Activated CD8-positive, alpha-beta memory T cell treated with anti-CD3 and anti-CD28 coated beads, Interleukin-2, amount 50 U/mL, for 24 hours (primary cell): ENCODE results near the gene CEBPB.
"Not testable (repeated sequence)": the region's sequence is repeated elsewhere in the genome, so short reads cannot be mapped to it uniquely, and the experiment has no call there.

Source experiments
- DNase-seq: peaks from one replicate; pipeline ENCODE4 v3.0.0-alpha.2; 2020; ENCODE audit errors: extremely low read depth

Gene CEBPB

DNA sequence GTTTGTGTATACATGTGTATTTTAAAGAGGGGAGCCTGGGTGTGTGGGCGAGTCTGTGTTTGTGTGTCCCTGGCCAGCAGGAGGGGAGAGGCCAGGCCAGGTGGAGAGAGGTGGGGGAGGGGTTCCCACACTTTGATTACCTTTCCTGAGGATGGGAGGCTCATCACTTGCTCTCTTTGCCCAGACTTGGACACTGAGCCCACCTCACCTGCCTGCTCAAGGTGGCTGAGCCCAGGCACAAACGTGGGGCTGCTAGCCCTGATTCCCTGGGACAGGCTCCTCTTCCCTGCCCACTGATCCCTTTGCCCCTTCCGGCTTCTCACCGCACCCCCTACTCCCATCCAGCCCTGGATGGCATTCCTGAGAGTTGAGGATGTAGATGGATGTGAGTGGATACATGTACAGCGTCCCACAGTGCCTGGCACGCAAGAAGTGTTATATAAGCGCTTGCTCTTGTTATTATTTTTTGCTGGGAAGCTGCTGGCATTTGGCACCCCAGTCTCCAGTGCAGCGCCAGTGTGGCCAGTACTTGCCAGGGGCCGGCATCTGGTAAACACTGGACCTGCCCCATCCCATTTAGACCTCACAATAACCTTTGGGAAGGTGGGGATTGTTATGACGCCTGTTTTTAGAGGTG lies 2.7 kb downstream of the CEBPB start:
- no peak for DNase-seq

DNA sequence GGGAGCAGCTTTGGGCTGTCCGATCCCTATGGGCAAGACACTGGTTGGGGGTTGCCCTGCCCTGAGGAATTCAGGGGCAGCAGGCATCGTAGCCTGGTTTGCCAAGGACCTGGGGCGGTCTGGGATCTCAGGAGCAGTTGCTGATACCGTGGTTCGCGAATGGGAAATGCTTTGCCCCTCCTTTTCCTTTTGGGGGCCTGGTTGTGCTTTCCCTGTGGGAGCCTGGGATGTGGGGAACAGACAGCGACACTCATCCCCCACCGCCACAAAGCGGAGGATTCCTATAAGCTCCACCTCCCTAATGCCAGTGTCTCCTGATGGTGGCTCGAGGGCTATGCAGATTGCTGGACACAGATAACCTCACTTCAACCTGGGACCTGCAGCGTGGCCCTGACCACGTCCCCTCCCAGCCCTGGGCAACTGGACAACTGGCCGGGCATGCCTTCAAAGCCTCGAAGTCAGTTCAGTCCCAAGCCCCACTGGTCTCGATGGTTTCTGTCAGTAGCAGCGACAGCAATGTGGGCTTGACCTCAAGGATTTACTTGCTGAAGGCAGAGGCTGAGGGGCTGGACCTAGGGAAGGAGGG lies 3.3 kb downstream of the CEBPB start:
- DNase-seq, result no peak

DNA sequence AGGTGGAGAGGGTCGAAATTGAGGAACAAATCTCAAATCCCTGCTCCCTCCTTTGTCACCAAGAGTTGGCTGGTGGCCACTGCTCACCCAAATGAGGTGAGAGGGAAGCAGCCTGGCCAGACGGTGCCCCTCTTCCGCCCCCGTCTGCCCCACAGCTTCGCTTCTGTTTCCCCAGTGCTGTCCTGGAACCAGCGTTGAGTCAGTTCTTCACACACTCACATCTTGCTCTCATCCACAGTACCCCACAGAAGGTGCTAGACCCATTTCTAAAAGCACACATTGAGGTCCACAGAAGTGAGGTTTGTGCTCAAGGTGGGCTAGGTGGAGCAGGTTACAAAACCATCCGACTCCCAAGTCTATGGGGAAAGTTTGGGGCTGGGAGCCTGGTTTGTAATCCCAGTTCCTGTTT lies 3.8 kb downstream of the CEBPB start:
- no peak for DNase-seq

GRCh38 chr20:50194831-50195523 lies 4.3 kb downstream of the CEBPB start:
- DNase-seq, result no peak

GRCh38 chr20:50195524-50196120 lies 5.0 kb downstream of the CEBPB start:
- DNase-seq, result no peak

GRCh38 chr20:50196248-50196647 lies 5.6 kb downstream of the CEBPB start:
- DNase-seq, result no peak

- no peak for DNase-seq
Measured at GRCh38 chr20:50196896-50197295, 6.3 kb downstream of the CEBPB start.

DNA sequence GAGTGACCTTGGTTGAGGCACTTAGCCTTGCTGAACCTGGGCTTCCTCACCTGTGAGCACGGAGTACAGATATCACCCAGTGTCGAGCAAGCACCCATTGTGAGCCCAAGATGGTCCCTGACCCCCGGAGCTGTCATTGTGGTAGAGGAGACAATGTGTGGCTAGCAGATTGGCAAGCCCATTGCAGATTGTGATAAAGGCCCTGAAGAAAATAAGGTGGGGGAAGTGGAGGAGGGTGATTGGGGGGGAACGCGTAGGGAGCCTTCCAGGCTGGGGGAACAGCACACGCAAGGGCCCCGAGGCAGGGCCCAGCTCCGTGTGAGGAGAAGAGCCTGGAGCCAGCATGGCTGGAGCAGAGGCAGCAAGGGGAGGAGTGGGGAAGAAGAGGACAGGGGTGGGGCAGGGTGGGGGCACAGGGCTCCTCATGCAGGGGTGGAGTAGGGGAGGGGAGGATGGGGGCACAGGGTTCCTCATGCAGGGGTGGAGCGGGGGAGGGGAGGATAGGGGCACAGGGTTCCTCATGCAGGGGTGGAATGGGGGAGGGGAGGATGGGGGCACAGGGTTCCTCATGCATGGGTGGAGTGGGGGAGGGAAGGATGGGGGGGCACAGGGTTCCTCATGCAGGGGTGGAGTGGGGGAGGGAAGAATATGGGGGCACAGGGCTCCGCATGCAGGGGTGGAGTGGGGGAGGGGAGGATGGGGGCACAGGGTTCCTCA lies 7.0 kb downstream of the CEBPB start:
- DNase-seq, result no peak

DNA sequence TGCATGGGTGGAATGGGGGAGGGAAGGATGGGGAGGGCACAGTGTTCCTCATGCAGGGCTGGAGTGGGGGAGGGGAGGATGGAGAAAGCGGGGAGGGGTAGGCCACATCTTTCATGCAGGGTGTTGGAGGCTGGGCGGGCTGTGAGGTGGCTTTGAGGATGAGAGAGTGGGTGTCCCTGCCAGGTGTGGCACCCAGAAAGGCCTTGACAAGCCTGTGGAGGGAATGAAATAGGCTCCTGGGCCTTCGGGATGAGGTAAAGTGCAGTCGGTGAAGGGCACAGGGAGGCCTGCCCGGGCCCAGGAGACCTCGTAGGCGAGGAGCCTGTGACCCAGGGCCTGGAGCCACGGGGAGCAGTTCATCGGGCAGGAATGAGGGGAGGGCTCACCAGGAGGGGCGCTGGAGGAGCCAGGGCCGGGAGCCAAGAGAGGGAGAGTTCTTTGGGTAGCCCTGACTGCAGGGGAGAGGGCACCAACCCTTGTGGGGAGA lies 7.6 kb downstream of the CEBPB start:
- DNase-seq, result no peak

DNA sequence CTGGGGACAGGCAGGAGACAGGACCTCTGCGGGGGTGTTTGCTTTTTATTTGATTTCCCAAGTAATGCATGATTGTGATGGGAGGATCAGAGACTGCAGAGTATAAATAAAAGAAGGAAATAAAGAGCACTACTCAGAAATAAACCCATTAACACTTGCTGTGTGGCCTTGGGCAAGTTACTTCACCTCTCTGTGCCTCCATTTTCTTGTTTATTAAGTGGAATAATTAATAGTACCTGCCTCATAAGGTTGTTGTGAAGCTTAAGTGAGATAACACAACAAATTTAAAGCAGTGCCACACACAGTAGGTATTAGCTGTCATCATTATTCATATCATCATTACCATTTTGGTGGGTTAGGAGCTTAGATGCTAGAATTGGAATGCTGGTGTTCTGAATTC lies 8.1 kb downstream of the CEBPB start:
- DNase-seq, result no peak

DNA sequence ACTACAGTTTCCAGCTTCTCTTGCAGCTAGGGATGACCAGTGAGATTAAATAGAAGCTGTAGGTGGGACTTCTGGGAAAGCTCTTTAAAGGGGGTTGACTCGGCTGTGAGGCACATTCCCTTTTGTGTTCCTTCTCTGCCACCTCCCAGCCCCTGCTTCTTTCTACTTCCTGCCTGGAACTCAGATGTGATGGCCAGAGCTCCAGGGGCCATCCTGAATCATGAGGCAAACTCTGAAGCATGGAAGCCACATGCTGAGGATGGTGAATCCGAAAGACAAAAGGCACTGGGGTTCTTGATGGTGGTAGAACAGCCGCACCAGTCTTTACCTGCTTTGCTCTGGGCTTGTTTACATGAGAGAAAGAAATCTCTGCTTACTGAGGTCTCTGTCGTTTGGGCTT lies 9.1 kb downstream of the CEBPB start:
- no peak for DNase-seq

DNA sequence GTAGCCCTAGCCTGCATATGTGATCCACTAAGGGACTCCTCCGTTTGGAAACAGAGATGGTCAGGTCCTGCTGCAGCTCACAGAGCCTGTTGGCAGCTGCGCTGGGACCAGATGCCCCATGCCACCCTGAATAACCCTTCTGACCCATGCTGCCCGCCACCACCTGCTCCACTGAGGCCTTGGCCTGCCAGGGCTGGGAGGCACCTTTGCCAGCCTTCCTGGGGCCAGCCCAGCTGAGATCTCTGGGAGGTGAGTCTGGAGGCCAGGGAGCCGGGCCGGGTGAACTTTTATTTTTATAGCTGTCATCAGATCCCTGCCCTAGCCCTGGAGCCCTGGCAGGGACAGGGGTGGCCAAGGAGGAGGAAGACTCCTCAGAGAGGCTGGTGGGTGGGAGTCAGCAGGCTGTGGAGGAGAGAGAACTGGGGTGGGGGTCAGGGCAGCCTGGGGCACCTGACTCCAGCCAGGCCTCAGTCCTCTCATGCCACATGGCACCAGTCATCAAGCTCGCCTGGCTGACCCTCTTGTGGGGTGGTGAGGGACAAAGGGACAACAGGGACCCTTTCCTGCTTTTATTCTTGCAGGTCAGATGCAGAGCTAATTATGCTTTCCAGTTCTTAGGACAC lies 10.0 kb downstream of the CEBPB start:
- DNase-seq, result no peak

GRCh38 chr20:50201710-50202109 lies 11.1 kb downstream of the CEBPB start:
- DNase-seq, result not testable (repeated sequence)

- DNase-seq, result no peak
Measured at GRCh38 chr20:50202677-50203076, 12.0 kb downstream of the CEBPB start.

- no peak for DNase-seq
Measured at GRCh38 chr20:50203951-50204937, 13.6 kb downstream of the CEBPB start.

- DNase-seq, result no peak
Measured at GRCh38 chr20:50207026-50207425, 16.4 kb downstream of the CEBPB start.

- no peak for DNase-seq
Measured at GRCh38 chr20:50208085-50208491, 17.5 kb downstream of the CEBPB start.

DNA sequence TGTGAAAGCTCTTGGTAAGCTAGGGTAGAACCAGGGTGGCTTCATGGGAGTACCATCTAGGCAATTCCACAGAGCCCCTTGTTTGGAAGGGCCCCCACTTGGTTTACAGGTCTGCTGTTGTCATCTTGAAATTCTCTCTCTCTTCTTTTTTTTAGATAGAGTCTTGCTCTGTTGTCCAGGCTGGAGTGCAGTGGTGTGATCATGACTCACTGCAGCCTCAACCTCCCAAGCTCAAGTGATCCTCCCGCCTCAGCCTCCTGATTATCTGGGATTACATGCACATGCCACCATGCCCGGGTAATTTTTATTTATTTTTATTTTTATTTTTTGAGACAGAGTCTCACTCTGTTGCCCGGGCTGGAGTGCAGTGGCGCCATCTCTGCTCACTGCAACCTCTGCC lies 18.2 kb downstream of the CEBPB start:
- DNase-seq, result not testable (repeated sequence)

DNA sequence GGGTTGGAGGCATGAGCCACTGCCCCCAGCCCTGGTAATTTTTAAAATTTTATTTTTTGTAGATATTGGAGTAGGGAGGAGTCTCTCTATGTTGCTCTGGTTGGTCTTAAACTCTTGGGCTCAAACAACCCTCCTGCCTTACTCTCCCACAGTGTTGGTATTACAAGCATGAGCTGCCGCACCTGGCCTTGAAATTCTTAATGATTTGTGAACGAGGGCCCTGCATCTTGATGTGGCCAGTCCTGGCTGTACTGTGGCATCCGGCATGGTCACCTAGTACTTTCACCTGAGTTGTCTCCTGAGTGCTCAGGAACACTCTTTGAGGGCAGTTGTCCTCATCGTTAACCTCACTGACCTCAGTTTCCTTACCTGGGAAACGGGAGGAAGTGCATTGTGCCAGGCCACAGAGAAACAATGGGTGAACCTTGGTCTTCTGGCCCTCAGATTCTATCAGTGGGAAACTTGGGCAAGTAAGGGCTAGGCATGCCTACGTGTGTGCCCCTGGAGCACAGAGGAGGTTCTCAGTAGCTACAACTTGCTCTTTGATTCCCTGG lies 19.5 kb downstream of the CEBPB start:
- DNase-seq, result no peak

GRCh38 chr20:50211091-50211490 lies 20.5 kb downstream of the CEBPB start:
- no peak for DNase-seq
